GM23338 (cell line): ENCODE results near the gene MFAP4. TPM values are rescaled to one million over a fixed set of nuclear protein-coding genes. Genes with fewer than 3 reads are reported as not detected.

Source experiments
- ATAC-seq: fragments of 200-7000 bp; cut with Tn5 transposase; 3 replicates; pipeline ENCODE4 v1.9.1; 2020
- DNase-seq: peaks from one replicate; pipeline ENCODE4 v3.0.0-alpha.2; 2015; ENCODE audit warnings: low spot score
- H2AFZ ChIP-seq: fragments of 200-600 bp; sonication (generic); 2 replicates; pipeline ENCODE4 v1.8.0; 2016; ENCODE audit warnings: antibody characterized with exemption, mild to moderate bottlenecking, moderate library complexity
- H3F3A ChIP-seq: fragments of 200-600 bp; sonication (generic); replicated peaks from 2 replicates; pipeline ENCODE4 v1.8.0; 2017; ENCODE audit warnings: antibody characterized with exemption, mixed run types, low read depth
- H3K27ac ChIP-seq: fragments of 200-600 bp; sonication (generic); 2 replicates; pipeline ENCODE4 v1.6.1; 2016; ENCODE audit warnings: low read depth
- H3K27me3 ChIP-seq: fragments of 200-600 bp; sonication (generic); 2 replicates; pipeline ENCODE4 v1.8.0; 2016; ENCODE audit warnings: mild to moderate bottlenecking, mixed run types, moderate library complexity; ENCODE audit not compliant: insufficient read depth
- H3K36me3 ChIP-seq: fragments of 200-600 bp; sonication (generic); 2 replicates; pipeline ENCODE4 v1.8.0; 2016; ENCODE audit warnings: mild to moderate bottlenecking; ENCODE audit not compliant: insufficient read depth
- H3K4me1 ChIP-seq: fragments of 200-600 bp; sonication (generic); 2 replicates; pipeline ENCODE4 v1.8.0; 2016; ENCODE audit warnings: mild to moderate bottlenecking, moderate library complexity; ENCODE audit not compliant: insufficient read depth
- H3K4me2 ChIP-seq: fragments of 200-600 bp; sonication (generic); 2 replicates; pipeline ENCODE4 v1.7.1; 2017; ENCODE audit warnings: mixed run types
- H3K4me3 ChIP-seq: fragments of 200-600 bp; sonication (generic); 2 replicates; pipeline ENCODE4 v1.6.1; 2016; ENCODE audit warnings: mixed run types
- H3K79me2 ChIP-seq: fragments of 200-600 bp; sonication (generic); replicated peaks from 2 replicates; pipeline ENCODE4 v1.8.0; 2017; ENCODE audit warnings: mild to moderate bottlenecking; ENCODE audit not compliant: insufficient read depth
- H3K9me2 ChIP-seq: fragments of 200-600 bp; sonication (generic); 2 replicates; pipeline ENCODE4 v1.8.0; 2017; ENCODE audit not compliant: insufficient read depth
- H4K20me1 ChIP-seq: fragments of 200-600 bp; sonication (generic); replicated peaks from 2 replicates; pipeline ENCODE4 v1.8.0; 2017; ENCODE audit warnings: mild to moderate bottlenecking; ENCODE audit not compliant: insufficient read depth
- H3K27ac Mint-ChIP-seq: 2 replicates; pipeline ENCODE4 v1.8.0; 2020; ENCODE audit warnings: inconsistent platforms, mild to moderate bottlenecking, moderate library complexity, mixed read lengths
- H3K27me3 Mint-ChIP-seq: 3 replicates; pipeline ENCODE4 v1.8.0; 2022; ENCODE audit warnings: low read depth, mild to moderate bottlenecking, moderate library complexity, mixed read lengths, inconsistent platforms; ENCODE audit not compliant: insufficient read depth, poor library complexity
- H3K36me3 Mint-ChIP-seq: 3 replicates; pipeline ENCODE4 v1.8.0; 2021; ENCODE audit warnings: low read depth, mild to moderate bottlenecking, inconsistent platforms, moderate library complexity, mixed read lengths
- H3K4me1 Mint-ChIP-seq: 3 replicates; pipeline ENCODE4 v1.8.0; 2020; ENCODE audit warnings: mild to moderate bottlenecking, inconsistent platforms, mixed read lengths
- H3K4me3 Mint-ChIP-seq: 3 replicates; pipeline ENCODE4 v1.8.0; 2021; ENCODE audit warnings: moderate library complexity, mild to moderate bottlenecking, inconsistent platforms, mixed read lengths
- H3K9me3 Mint-ChIP-seq: 3 replicates; pipeline ENCODE4 v1.8.0; 2020; ENCODE audit warnings: moderate library complexity, mild to moderate bottlenecking, inconsistent platforms, mixed read lengths
- CREB1 ChIP-seq: fragments of 250-450 bp; sonication (Bioruptor Pico); IDR thresholded peaks from 2 replicates; pipeline ENCODE4 v1.5.0; 2020; ENCODE audit warnings: low read depth, mild to moderate bottlenecking, moderate library complexity
- EZH2 ChIP-seq: fragments of 200-600 bp; sonication (generic); IDR thresholded peaks from one replicate; pipeline ENCODE4 v1.8.0; 2017; ENCODE audit warnings: antibody characterized with exemption, mild to moderate bottlenecking, low read depth; ENCODE audit not compliant: unreplicated experiment
- EZH2phosphoT487 ChIP-seq: fragments of 200-600 bp; sonication (generic); IDR thresholded peaks from one replicate; pipeline ENCODE4 v1.8.1; 2018; ENCODE audit warnings: antibody characterized with exemption; ENCODE audit not compliant: unreplicated experiment
- JUNB ChIP-seq: IDR thresholded peaks from one replicate; pipeline ENCODE4 v1.6.1; 2016; ENCODE audit warnings: antibody characterized with exemption; ENCODE audit not compliant: unreplicated experiment
- NANOG ChIP-seq: IDR thresholded peaks from 2 replicates; pipeline ENCODE4 v1.6.1; 2016; ENCODE audit warnings: antibody characterized with exemption, borderline replicate concordance
- POLR2AphosphoS5 ChIP-seq: IDR thresholded peaks from 2 replicates; pipeline ENCODE4 v1.6.1; 2016; ENCODE audit warnings: antibody characterized with exemption, low read depth
- STAT1 ChIP-seq: IDR thresholded peaks from one replicate; pipeline ENCODE4 v1.6.1; 2016; ENCODE audit warnings: antibody characterized with exemption; ENCODE audit not compliant: unreplicated experiment
- ZNF114 ChIP-seq: fragments of 250-450 bp; sonication (Bioruptor Pico); IDR thresholded peaks from 2 replicates; pipeline ENCODE4 v1.5.0; 2020; ENCODE audit warnings: mild to moderate bottlenecking, moderate library complexity
- ZNF331 ChIP-seq: fragments of 250-450 bp; sonication (Bioruptor Pico); IDR thresholded peaks from 2 replicates; pipeline ENCODE4 v1.5.0; 2020; ENCODE audit warnings: low read depth, mild to moderate bottlenecking, moderate library complexity
- polyA plus RNA-seq: library from polyadenylated mRNA; unstranded; fragments of >200 nt; fragmentation: Nextera tagmentation; extraction: Ambion mirVana; gene quantifications from 2 replicates; pipeline ENCODE4 v1.2.1, GENCODE V29; 2016
- total RNA-seq: library from RNA; depleted of rRNA; stranded (reverse); fragments of >200 nt; shearing (Covaris generic); gene quantifications from 2 replicates; pipeline ENCODE4 v1.2.3, GENCODE V29; 2014
- TF ChIP-seq, protein P1 (sequence below): IDR thresholded peaks from one replicate; pipeline ENCODE4 v1.6.1; 2018; ENCODE audit warnings: antibody characterized with exemption; ENCODE audit not compliant: unreplicated experiment
- TF ChIP-seq, protein P2 (sequence below): IDR thresholded peaks from 2 replicates; pipeline ENCODE4 v1.6.1; 2016; ENCODE audit warnings: antibody characterized with exemption
- TF ChIP-seq, protein P3 (sequence below): fragments of 250-450 bp; sonication (Bioruptor Pico); IDR thresholded peaks from 2 replicates; pipeline ENCODE4 v1.5.0; 2020; ENCODE audit warnings: mild to moderate bottlenecking, moderate library complexity
- TF ChIP-seq, protein P4 (sequence below), 2 experiments: fragments of 200-600 bp in 1 of 2; sonication (generic) in 1 of 2; conservative IDR thresholded peaks; 2 replicates each; pipeline versions ENCODE4 v1.5.1 to v1.6.1; 2016 to 2017; ENCODE audit warnings: antibody characterized with exemption in 2 of 2, low read depth in 2 of 2, mild to moderate bottlenecking in 2 of 2, moderate library complexity in 1 of 2

MFAP4 gene
- total and polyA plus RNA-seq, 2 experiments from 2014 or later = 7.7 to 9.7 TPM

DNA sequence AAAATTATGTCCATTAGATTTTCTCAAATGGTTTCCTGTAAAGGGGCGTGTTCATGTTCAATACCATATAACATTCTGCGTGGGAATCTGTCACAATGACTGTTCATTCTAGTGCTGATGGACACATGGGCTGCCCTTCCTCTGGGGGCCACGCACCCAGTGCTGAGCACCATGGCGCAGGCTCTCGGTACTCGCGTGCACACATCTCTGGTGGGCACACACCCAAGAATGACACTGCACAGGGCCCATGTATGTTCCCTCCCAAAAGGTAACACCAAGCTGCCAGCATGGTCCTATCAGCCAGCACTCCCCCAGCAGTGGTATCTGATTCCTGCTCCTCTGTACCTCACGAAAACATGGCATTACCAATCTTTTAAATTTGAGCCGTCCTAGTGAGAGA lies 38.2 kb downstream of the MFAP4 start:
- H3F3A ChIP-seq = no peaks in the 10 kb centered on the region
- Mint-ChIP-seq H3K9me3 (no peaks in the 10 kb centered on the region; the same call in 2 of the 3 replicates), H3K4me3 (no peak overlapping the region), H3K27me3 (peaks cover 6% of the 10 kb centered on the region), H3K27ac (no peak overlapping the region), H3K36me3 (peaks cover 5% of the 10 kb centered on the region; the same call in 2 of the 3 replicates), H3K4me1 (no peaks in the 10 kb centered on the region)
- no peak overlapping the region for H2AFZ ChIP-seq
- TF ChIP-seq, protein P1, sequence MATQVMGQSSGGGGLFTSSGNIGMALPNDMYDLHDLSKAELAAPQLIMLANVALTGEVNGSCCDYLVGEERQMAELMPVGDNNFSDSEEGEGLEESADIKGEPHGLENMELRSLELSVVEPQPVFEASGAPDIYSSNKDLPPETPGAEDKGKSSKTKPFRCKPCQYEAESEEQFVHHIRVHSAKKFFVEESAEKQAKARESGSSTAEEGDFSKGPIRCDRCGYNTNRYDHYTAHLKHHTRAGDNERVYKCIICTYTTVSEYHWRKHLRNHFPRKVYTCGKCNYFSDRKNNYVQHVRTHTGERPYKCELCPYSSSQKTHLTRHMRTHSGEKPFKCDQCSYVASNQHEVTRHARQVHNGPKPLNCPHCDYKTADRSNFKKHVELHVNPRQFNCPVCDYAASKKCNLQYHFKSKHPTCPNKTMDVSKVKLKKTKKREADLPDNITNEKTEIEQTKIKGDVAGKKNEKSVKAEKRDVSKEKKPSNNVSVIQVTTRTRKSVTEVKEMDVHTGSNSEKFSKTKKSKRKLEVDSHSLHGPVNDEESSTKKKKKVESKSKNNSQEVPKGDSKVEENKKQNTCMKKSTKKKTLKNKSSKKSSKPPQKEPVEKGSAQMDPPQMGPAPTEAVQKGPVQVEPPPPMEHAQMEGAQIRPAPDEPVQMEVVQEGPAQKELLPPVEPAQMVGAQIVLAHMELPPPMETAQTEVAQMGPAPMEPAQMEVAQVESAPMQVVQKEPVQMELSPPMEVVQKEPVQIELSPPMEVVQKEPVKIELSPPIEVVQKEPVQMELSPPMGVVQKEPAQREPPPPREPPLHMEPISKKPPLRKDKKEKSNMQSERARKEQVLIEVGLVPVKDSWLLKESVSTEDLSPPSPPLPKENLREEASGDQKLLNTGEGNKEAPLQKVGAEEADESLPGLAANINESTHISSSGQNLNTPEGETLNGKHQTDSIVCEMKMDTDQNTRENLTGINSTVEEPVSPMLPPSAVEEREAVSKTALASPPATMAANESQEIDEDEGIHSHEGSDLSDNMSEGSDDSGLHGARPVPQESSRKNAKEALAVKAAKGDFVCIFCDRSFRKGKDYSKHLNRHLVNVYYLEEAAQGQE = no peak
- TF ChIP-seq, protein P2, sequence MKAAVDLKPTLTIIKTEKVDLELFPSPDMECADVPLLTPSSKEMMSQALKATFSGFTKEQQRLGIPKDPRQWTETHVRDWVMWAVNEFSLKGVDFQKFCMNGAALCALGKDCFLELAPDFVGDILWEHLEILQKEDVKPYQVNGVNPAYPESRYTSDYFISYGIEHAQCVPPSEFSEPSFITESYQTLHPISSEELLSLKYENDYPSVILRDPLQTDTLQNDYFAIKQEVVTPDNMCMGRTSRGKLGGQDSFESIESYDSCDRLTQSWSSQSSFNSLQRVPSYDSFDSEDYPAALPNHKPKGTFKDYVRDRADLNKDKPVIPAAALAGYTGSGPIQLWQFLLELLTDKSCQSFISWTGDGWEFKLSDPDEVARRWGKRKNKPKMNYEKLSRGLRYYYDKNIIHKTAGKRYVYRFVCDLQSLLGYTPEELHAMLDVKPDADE = no peak
- TF ChIP-seq JUNB (no peak), CREB1 (CRISPR knock-in tag) (no peak), ZNF114 (CRISPR knock-in tag) (no peak), ZNF331 (no peak), POLR2AphosphoS5 (no peak), EZH2phosphoT487 (no peak), EZH2 (no peak), STAT1 (no peak), NANOG (no peak)
- TF ChIP-seq, protein P3, sequence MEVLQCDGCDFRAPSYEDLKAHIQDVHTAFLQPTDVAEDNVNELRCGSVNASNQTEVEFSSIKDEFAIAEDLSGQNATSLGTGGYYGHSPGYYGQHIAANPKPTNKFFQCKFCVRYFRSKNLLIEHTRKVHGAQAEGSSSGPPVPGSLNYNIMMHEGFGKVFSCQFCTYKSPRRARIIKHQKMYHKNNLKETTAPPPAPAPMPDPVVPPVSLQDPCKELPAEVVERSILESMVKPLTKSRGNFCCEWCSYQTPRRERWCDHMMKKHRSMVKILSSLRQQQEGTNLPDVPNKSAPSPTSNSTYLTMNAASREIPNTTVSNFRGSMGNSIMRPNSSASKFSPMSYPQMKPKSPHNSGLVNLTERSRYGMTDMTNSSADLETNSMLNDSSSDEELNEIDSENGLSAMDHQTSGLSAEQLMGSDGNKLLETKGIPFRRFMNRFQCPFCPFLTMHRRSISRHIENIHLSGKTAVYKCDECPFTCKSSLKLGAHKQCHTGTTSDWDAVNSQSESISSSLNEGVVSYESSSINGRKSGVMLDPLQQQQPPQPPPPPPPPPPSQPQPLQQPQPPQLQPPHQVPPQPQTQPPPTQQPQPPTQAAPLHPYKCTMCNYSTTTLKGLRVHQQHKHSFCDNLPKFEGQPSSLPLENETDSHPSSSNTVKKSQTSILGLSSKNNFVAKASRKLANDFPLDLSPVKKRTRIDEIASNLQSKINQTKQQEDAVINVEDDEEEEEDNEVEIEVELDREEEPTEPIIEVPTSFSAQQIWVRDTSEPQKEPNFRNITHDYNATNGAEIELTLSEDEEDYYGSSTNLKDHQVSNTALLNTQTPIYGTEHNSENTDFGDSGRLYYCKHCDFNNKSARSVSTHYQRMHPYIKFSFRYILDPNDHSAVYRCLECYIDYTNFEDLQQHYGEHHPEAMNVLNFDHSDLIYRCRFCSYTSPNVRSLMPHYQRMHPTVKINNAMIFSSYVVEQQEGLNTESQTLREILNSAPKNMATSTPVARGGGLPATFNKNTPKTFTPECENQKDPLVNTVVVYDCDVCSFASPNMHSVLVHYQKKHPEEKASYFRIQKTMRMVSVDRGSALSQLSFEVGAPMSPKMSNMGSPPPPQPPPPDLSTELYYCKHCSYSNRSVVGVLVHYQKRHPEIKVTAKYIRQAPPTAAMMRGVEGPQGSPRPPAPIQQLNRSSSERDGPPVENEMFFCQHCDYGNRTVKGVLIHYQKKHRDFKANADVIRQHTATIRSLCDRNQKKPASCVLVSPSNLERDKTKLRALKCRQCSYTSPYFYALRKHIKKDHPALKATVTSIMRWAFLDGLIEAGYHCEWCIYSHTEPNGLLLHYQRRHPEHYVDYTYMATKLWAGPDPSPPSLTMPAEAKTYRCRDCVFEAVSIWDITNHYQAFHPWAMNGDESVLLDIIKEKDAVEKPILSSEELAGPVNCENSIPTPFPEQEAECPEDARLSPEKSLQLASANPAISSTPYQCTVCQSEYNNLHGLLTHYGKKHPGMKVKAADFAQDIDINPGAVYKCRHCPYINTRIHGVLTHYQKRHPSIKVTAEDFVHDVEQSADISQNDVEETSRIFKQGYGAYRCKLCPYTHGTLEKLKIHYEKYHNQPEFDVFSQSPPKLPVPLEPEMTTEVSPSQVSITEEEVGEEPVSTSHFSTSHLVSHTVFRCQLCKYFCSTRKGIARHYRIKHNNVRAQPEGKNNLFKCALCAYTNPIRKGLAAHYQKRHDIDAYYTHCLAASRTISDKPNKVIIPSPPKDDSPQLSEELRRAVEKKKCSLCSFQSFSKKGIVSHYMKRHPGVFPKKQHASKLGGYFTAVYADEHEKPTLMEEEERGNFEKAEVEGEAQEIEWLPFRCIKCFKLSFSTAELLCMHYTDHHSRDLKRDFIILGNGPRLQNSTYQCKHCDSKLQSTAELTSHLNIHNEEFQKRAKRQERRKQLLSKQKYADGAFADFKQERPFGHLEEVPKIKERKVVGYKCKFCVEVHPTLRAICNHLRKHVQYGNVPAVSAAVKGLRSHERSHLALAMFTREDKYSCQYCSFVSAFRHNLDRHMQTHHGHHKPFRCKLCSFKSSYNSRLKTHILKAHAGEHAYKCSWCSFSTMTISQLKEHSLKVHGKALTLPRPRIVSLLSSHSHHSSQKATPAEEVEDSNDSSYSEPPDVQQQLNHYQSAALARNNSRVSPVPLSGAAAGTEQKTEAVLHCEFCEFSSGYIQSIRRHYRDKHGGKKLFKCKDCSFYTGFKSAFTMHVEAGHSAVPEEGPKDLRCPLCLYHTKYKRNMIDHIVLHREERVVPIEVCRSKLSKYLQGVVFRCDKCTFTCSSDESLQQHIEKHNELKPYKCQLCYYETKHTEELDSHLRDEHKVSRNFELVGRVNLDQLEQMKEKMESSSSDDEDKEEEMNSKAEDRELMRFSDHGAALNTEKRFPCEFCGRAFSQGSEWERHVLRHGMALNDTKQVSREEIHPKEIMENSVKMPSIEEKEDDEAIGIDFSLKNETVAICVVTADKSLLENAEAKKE (CRISPR knock-in tag) = no peak
- TF ChIP-seq, protein P4, sequence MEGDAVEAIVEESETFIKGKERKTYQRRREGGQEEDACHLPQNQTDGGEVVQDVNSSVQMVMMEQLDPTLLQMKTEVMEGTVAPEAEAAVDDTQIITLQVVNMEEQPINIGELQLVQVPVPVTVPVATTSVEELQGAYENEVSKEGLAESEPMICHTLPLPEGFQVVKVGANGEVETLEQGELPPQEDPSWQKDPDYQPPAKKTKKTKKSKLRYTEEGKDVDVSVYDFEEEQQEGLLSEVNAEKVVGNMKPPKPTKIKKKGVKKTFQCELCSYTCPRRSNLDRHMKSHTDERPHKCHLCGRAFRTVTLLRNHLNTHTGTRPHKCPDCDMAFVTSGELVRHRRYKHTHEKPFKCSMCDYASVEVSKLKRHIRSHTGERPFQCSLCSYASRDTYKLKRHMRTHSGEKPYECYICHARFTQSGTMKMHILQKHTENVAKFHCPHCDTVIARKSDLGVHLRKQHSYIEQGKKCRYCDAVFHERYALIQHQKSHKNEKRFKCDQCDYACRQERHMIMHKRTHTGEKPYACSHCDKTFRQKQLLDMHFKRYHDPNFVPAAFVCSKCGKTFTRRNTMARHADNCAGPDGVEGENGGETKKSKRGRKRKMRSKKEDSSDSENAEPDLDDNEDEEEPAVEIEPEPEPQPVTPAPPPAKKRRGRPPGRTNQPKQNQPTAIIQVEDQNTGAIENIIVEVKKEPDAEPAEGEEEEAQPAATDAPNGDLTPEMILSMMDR (conservative IDR thresholded peaks at IDR 0.05; ENCODE audit: low read depth in 2 of 2) = no peak
- H3K79me2 ChIP-seq = no peaks in the 10 kb centered on the region
- no peaks in the 10 kb centered on the region for H3K36me3 ChIP-seq
- no peak overlapping the region for H3K4me3 ChIP-seq
- no peak overlapping the region for H3K4me2 ChIP-seq
- no peaks in the 10 kb centered on the region for H3K27me3 ChIP-seq
- no peaks in the 10 kb centered on the region; the same call in 1 of the 2 replicates for H3K4me1 ChIP-seq
- H3K27ac ChIP-seq = no peak overlapping the region
- no peaks in the 10 kb centered on the region for H3K9me2 ChIP-seq
- DNase-seq = no peak
- H4K20me1 ChIP-seq = no peaks in the 10 kb centered on the region
- no peak for ATAC-seq
